Epithelial cell of proximal tubule (primary cell): ENCODE data around the gene NOLC1. TPM values are rescaled to one million over a fixed set of nuclear protein-coding genes. Genes with fewer than 3 reads are reported as not detected.
A peak's percentile ranks its signal among the peaks of the same experiment; 100 is the strongest.

Source experiments
- DNase-seq: peaks from one replicate; pipeline ENCODE4 v3.0.0-alpha.2; 2011; ENCODE audit warnings: low read depth
- H3K4me3 ChIP-seq: 2 replicates; pipeline ENCODE4 v1.5.1; 2011; ENCODE audit warnings: low read depth, mild to moderate bottlenecking, low read length
- total RNA-seq: library from RNA; depleted of rRNA; stranded (reverse); fragments of >200 nt; gene quantifications from 2 replicates; pipeline ENCODE4 v1.2.3, GENCODE V29; 2015
- TF ChIP-seq, protein P1 (sequence below): conservative IDR thresholded peaks from 2 replicates; pipeline ENCODE4 v1.5.1; 2012; ENCODE audit warnings: low read depth, mild to moderate bottlenecking, low read length

Gene NOLC1
- total RNA-seq: 100 and 130 TPM in 2 replicates

DNA sequence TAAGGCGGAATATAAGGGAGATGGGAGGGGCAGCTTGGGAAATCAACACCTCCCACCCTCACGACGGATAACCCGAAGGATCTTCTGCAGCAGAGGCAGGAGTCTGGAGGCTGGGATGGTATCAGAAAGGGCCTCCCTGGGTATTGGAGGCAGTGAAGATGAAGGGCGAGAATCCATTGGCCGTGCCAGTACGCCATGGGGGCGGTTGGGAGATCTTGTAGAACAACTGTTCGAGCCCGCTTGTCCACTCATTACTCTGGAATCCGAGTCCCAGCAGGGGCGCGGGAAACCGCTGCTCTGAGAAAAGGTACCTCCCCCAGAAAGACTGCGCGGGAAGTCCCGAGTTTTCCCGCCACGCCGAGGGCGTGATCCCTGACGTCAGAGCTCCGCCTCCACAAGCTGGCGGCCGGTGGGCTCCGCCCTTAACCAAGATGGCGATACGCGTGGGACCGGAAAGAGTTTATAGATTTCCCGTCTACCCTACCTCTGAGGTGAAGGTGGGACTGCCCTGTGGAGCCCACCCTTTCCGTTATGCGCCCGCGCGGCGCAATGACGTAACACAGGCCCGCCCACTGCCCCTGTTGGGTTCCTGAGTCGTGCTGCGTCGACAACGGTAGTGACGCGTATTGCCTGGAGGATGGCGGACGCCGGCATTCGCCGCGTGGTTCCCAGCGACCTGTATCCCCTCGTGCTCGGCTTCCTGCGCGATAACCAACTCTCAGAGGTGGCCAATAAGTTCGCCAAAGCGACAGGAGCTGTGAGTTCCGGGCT is at the start of gene NOLC1:
Gene NOLC1, plus strand, starts transcription at position 616 of the 771 bp plus-strand sequence. Its CDS starts 22 bp downstream, at position 638.
- TF ChIP-seq, protein P1, sequence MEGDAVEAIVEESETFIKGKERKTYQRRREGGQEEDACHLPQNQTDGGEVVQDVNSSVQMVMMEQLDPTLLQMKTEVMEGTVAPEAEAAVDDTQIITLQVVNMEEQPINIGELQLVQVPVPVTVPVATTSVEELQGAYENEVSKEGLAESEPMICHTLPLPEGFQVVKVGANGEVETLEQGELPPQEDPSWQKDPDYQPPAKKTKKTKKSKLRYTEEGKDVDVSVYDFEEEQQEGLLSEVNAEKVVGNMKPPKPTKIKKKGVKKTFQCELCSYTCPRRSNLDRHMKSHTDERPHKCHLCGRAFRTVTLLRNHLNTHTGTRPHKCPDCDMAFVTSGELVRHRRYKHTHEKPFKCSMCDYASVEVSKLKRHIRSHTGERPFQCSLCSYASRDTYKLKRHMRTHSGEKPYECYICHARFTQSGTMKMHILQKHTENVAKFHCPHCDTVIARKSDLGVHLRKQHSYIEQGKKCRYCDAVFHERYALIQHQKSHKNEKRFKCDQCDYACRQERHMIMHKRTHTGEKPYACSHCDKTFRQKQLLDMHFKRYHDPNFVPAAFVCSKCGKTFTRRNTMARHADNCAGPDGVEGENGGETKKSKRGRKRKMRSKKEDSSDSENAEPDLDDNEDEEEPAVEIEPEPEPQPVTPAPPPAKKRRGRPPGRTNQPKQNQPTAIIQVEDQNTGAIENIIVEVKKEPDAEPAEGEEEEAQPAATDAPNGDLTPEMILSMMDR: no peak
- peak within 1 kb of the TSS; percentile 94 for H3K4me3 ChIP-seq
- DNase-seq: peak; percentile 91

DNA sequence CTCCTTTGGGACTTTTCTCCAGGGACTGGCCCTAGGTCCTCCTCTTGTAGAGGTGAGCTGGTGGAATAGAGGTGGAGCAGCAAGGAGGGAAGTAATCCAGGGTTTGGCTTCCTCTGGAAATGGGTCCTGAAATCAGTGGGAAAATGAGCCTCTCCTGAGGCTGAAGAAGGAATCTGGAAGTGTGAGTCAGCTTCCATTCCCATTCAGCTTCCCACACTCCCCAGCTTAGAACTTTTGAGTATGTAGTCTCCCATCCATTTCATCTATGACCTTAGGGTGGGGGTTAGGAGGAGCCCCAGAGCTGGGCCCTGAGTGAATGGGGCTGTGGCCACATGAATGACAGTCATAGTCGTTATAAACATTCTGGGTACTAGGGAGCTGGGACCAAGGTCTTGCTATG is 49.8 kb upstream of the NOLC1 start:
- DNase-seq: no peak
- no peak overlapping the region for H3K4me3 ChIP-seq
- TF ChIP-seq, protein P1: no peak

DNA sequence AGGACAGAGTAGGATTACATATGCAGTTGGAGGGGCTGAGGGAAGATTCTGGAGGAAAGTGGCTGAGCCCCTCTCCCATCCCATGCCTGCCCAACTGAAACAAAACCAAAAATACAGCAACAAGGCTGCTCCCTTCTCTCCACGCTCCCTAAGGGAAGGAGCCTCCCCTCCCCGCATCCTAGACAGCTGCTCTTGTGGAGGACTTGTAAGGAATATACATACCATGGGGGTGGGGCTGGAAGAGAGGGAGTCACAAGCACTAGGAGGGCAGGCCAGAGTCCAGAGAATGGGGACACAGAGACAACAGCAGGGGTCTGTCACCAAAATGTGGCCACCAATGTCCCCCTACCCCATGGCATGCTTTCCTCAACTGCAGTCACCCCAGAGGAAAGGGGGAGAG is 45.2 kb upstream of the NOLC1 start:
- no peak overlapping the region for H3K4me3 ChIP-seq
- DNase-seq: no peak
- TF ChIP-seq, protein P1: no peak

DNA sequence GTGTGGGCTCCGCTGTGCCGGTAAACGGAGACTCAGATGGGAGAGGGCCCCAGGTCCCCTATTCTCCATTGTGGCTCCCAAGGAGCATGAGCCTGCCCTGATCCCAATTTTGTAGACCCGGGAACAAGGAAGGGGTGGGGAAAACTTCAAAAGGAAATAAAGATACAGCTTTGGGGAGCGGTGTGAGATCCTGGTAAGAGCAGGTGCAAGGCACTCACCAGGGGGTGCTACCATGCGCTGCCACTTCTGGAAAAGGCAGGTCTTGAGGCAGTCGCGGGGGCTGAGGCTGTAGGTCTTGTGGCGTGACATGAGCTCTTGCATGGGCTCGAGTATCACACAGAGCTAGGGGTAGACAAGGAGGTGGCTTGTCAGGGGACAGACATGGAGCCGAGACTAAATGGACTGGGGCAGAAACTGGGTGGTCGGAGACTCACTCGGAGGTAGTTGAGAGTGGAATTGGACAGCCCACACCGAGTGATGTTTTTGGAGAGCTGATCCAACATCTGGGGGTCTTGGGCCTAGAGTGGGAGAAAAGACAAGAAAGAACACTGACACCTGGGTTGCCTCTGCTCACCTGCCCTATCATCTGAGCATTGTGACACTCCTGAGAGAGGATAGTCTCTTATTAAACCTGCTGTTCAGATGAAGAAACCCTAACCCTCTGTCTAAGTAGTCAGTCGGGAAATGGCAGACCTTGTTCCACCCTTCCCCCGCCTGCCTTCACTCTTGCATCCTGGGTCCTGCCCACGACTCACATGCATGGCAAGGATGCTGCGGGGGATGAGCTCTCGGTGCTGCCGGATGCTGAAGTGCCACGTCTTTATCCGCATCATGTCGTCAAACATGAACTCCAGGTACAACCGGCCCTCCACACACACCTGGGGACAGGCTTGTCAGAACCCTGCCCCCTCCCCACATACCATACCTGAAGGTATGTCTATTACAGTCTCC is 42.7 kb upstream of the NOLC1 start:
- no peak for DNase-seq
- H3K4me3 ChIP-seq: no peak overlapping the region
- TF ChIP-seq, protein P1: no peak

DNA sequence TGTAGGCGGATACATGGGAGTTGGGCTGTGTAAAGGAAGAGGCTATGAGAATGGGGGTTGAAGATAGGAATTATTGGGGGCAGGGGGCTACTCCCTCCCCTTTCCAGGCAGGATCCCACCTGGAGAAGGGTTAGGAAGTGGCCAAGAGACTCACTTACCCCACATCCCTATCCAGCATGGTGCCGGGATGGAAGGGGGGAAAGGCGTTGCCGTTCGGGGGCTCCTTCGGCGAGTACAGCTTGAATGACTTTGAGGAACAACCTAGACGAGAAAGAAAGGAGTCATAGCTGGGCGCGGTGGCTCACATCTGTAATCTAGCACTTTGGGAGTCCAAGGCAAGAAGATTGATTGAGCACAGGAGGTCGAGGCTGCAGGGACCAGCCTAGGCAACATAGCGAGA is 40.9 kb upstream of the NOLC1 start:
- TF ChIP-seq, protein P1: no peak
- no peak for DNase-seq
- H3K4me3 ChIP-seq: no peak overlapping the region

DNA sequence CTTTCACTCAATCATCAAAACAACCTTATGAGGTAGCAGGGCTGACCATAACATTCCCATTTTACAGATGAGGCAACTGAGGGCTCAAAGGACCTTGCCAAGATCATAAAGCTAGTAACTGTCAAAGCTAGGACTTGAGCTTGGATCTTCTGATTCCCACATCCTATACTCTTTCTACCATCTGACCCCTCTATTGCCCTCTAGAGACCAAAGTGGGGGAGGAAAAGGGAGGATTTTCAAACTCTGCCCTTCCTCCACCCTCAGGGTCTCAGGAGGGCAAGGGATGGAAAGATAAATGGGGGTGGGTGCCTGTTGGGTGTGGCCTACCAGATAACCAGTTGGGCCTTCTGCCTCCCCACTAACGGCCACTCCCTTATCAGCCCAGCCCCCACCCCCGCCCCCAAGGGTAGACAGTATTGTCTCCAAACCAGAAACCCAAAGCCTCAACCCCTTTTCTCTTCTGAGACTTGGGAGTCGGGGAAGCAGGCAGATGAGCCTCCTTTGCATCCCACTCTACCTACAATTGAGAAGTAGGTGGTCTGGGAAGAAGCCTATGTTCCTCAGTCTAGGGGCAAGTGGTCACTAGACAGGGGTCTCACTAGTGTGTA is 39.9 kb upstream of the NOLC1 start:
- no peak overlapping the region for H3K4me3 ChIP-seq
- TF ChIP-seq, protein P1: peak; percentile 36
- no peak for DNase-seq
